H9 (cell line): Measurements from ENCODE around the gene AMER2. TPM values are rescaled to one million over a fixed set of nuclear protein-coding genes. Genes with fewer than 3 reads are reported as not detected.

Experiments
- DNase-seq: peaks from one replicate; pipeline ENCODE4 v3.0.0-alpha.2; 2017
- H2AFZ ChIP-seq: one replicate; pipeline ENCODE4 v1.6.1; 2013; ENCODE audit warnings: mild to moderate bottlenecking, low read length, control low read depth, moderate library complexity
- H2AK5ac ChIP-seq: 2 replicates; pipeline ENCODE4 v1.6.1; 2013; ENCODE audit warnings: low read length, control low read depth, mixed read lengths; ENCODE audit not compliant: insufficient read length
- H2BK120ac ChIP-seq: one replicate; pipeline ENCODE4 v1.6.1; 2013; ENCODE audit warnings: low read depth, mild to moderate bottlenecking, low read length, control low read depth, inconsistent platforms; ENCODE audit not compliant: poor library complexity, severe bottlenecking
- H2BK12ac ChIP-seq: 2 replicates; pipeline ENCODE4 v1.6.1; 2013; ENCODE audit warnings: low read length, control low read depth, mixed read lengths, low read depth; ENCODE audit not compliant: insufficient read length
- H2BK15ac ChIP-seq: 2 replicates; pipeline ENCODE4 v1.6.1; 2013; ENCODE audit warnings: low read depth, low read length, control low read depth
- H2BK20ac ChIP-seq: one replicate; pipeline ENCODE4 v1.6.1; 2013; ENCODE audit warnings: low read depth, mild to moderate bottlenecking, low read length, control low read depth, inconsistent platforms; ENCODE audit not compliant: poor library complexity, severe bottlenecking
- H2BK5ac ChIP-seq: 2 replicates; pipeline ENCODE4 v1.6.1; 2013; ENCODE audit warnings: low read length, control low read depth, mixed read lengths; ENCODE audit not compliant: insufficient read length
- H3K14ac ChIP-seq: 2 replicates; pipeline ENCODE4 v1.6.1; 2013; ENCODE audit warnings: low read length, control low read depth; ENCODE audit not compliant: insufficient read depth
- H3K18ac ChIP-seq: 2 replicates; pipeline ENCODE4 v1.6.1; 2013; ENCODE audit warnings: low read depth, mild to moderate bottlenecking, mixed read lengths, low read length, control low read depth; ENCODE audit not compliant: insufficient read length
- H3K23ac ChIP-seq: 2 replicates; pipeline ENCODE4 v1.6.1; 2013; ENCODE audit warnings: low read length, control low read depth, mixed read lengths, low read depth; ENCODE audit not compliant: insufficient read length
- H3K23me2 ChIP-seq: 2 replicates; pipeline ENCODE4 v1.6.1; 2013; ENCODE audit warnings: low read depth, mild to moderate bottlenecking, mixed read lengths, low read length, control low read depth; ENCODE audit not compliant: insufficient read length, poor library complexity, severe bottlenecking
- H3K27ac ChIP-seq: 2 replicates; pipeline ENCODE4 v1.5.1; 2013; ENCODE audit warnings: low read length, control low read depth, mixed read lengths, low read depth; ENCODE audit not compliant: insufficient read length
- H3K27me3 ChIP-seq: 2 replicates; pipeline ENCODE4 v1.6.1; 2013; ENCODE audit warnings: low read length, control low read depth, inconsistent platforms; ENCODE audit not compliant: insufficient read depth
- H3K4ac ChIP-seq: 2 replicates; pipeline ENCODE4 v1.6.1; 2013; ENCODE audit warnings: low read depth, mild to moderate bottlenecking, control low read depth, inconsistent platforms, low read length, moderate library complexity
- H3K4me1 ChIP-seq: 2 replicates; pipeline ENCODE4 v1.6.1; 2013; ENCODE audit warnings: low read length, control low read depth, inconsistent platforms; ENCODE audit not compliant: insufficient read depth
- H3K4me2 ChIP-seq: 2 replicates; pipeline ENCODE4 v1.6.1; 2013; ENCODE audit warnings: low read length, control low read depth, mixed read lengths; ENCODE audit not compliant: insufficient read length, insufficient read depth
- H3K56ac ChIP-seq: 2 replicates; pipeline ENCODE4 v1.6.1; 2013; ENCODE audit warnings: low read depth, mild to moderate bottlenecking, mixed read lengths, low read length, control low read depth; ENCODE audit not compliant: insufficient read length
- H3K79me1 ChIP-seq: 2 replicates; pipeline ENCODE4 v1.6.1; 2013; ENCODE audit warnings: low read depth, mild to moderate bottlenecking, moderate library complexity, low read length, control low read depth, inconsistent platforms; ENCODE audit not compliant: insufficient read depth, poor library complexity, severe bottlenecking
- H3K79me2 ChIP-seq: 2 replicates; pipeline ENCODE4 v1.6.1; 2013; ENCODE audit warnings: low read length, control low read depth, inconsistent platforms; ENCODE audit not compliant: insufficient read depth
- H3K9ac ChIP-seq: 2 replicates; pipeline ENCODE4 v1.6.1; 2013; ENCODE audit warnings: low read length, control low read depth, mixed read lengths; ENCODE audit not compliant: insufficient read length; ENCODE audit errors: extremely low read depth
- H3K9me3 ChIP-seq: one replicate; pipeline ENCODE4 v1.6.1; 2013; ENCODE audit warnings: low read depth, low read length, inconsistent platforms; ENCODE audit not compliant: control insufficient read depth
- H3T11ph ChIP-seq: one replicate; pipeline ENCODE4 v1.6.1; 2013; ENCODE audit warnings: mild to moderate bottlenecking, low read length, control low read depth, inconsistent platforms
- H4K20me1 ChIP-seq: one replicate; pipeline ENCODE4 v1.6.1; 2013; ENCODE audit not compliant: control insufficient read depth, insufficient read length, insufficient read depth
- H4K5ac ChIP-seq: 2 replicates; pipeline ENCODE4 v1.6.1; 2013; ENCODE audit warnings: low read depth, mild to moderate bottlenecking, mixed read lengths, low read length, control low read depth; ENCODE audit not compliant: insufficient read length
- H4K8ac ChIP-seq: replicated peaks from 2 replicates; pipeline ENCODE4 v1.6.1; 2013; ENCODE audit warnings: low read length, control low read depth, mixed read lengths, low read depth; ENCODE audit not compliant: insufficient read length
- H4K91ac ChIP-seq: 2 replicates; pipeline ENCODE4 v1.6.1; 2013; ENCODE audit warnings: low read depth, mild to moderate bottlenecking, moderate library complexity, mixed read lengths, low read length, control low read depth; ENCODE audit not compliant: insufficient read length
- H3K27ac Mint-ChIP-seq, 3 experiments: 2 replicates in 2 of 3; 3 replicates in 1 of 3; pipeline ENCODE4 v1.8.0; 2020 to 2021; ENCODE audit warnings: mixed read lengths in 3 of 3, mild to moderate bottlenecking in 1 of 3, moderate library complexity in 1 of 3
- H3K27me3 Mint-ChIP-seq: 2 replicates; pipeline ENCODE4 v1.8.0; 2021; ENCODE audit warnings: low read depth, mild to moderate bottlenecking, moderate library complexity, mixed read lengths
- H3K36me3 Mint-ChIP-seq, 3 experiments: 2 replicates in 2 of 3; 3 replicates in 1 of 3; pipeline ENCODE4 v1.8.0; 2020 to 2021; ENCODE audit warnings: low read depth in 3 of 3, mixed read lengths in 3 of 3; ENCODE audit not compliant: insufficient read depth in 1 of 3
- H3K4me1 Mint-ChIP-seq, 2 experiments: 2 replicates each; pipeline ENCODE4 v1.8.0; 2020; ENCODE audit warnings: mixed read lengths in 2 of 2
- H3K4me3 Mint-ChIP-seq, 2 experiments: 2 replicates in 1 of 2; 3 replicates in 1 of 2; pipeline ENCODE4 v1.8.0; 2020 to 2021; ENCODE audit warnings: mild to moderate bottlenecking in 2 of 2, mixed read lengths in 2 of 2, moderate library complexity in 1 of 2
- H3K9me3 Mint-ChIP-seq, 2 experiments: 2 replicates in 1 of 2; 3 replicates in 1 of 2; pipeline ENCODE4 v1.8.0; 2020; ENCODE audit warnings: mild to moderate bottlenecking in 2 of 2, mixed read lengths in 2 of 2, moderate library complexity in 1 of 2
- WGBS: extraction: QIAGEN DNeasy Blood & Tissue Kit; methylation state at CpG from one replicate; pipeline ENCODE4 v1.1.7; 2013; ENCODE audit warnings: missing lambda C conversion rate, low lambda C conversion rate, mixed read lengths; ENCODE audit not compliant: insufficient read length; ENCODE audit errors: extremely low coverage; 5-methylcytosine and 5-hydroxymethylcytosine counted together
- total RNA-seq: library from RNA; stranded (reverse); gene quantifications from 2 replicates; pipeline ENCODE4 v1.2.1, GENCODE V29; 2021
- TF ChIP-seq, protein P1 (sequence below): fragments of 200-600 bp; sonication (generic); conservative IDR thresholded peaks from 3 replicates; pipeline ENCODE4 v1.8.0; 2021; ENCODE audit warnings: antibody characterized with exemption, mild to moderate bottlenecking

Gene AMER2
- total RNA-seq, 1 experiment from 2014 or later: 0.02 TPM

DNA sequence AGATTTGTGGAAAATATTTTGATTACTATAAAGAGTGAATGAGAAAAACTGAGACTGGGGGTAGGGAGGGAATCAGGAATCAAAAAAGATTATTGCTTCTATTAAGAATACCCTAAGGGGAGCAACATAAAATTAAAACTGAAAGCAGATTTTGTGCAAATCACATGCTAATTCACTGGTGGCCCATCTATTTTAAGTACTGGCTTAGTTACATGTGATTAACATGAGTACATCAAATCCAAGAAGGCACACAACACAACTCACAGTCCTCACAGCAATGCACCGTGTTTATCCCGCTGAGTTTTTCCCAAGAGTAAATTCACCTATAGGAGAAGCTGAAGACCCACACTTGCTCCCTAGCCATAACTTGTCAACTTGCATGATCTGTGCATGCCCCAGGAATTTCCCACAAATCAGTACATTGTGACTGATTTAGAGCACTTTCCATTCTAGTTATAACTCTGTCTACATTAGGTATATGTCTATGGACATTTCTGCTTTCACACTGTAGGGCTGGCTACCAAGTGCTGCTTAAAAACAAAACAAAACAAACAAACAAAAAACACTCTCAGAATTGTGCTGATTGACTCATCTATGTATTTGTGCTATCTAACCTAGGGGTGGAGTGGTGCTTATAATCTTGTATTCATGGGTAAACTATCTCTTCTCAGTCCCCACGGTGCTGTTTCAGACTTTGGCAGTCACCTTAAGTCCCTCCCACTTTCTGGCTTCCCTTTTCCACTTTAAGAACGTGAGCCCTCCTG lies 24.3 kb downstream of the AMER2 start:
- Histone ChIP-seq H2AFZ (no peak overlapping the region), H3K4ac (no peak overlapping the region), H2BK15ac (no peak overlapping the region), H2BK12ac (no peak overlapping the region), H3K9ac (no peak overlapping the region), H4K8ac (no peak overlapping the region), H3K56ac (no peak overlapping the region), H3K9me3 (no peaks in the 10 kb centered on the region), H4K5ac (no peak overlapping the region), H2BK120ac (no peak overlapping the region), H3K27me3 (no peaks in the 10 kb centered on the region), H3K18ac (no peak overlapping the region), H2BK5ac (no peak overlapping the region), H3K14ac (no peak overlapping the region), H3K27ac (no peak overlapping the region), H4K91ac (no peak overlapping the region), H3T11ph (no peak overlapping the region), H3K79me1 (no peaks in the 10 kb centered on the region), H3K4me1 (peaks cover 3% of the 10 kb centered on the region; the same call in 1 of the 2 replicates), H3K23me2 (no peaks in the 10 kb centered on the region), H2AK5ac (no peak overlapping the region), H3K4me2 (no peak overlapping the region), H3K23ac (no peak overlapping the region), H2BK20ac (no peak overlapping the region), H3K79me2 (no peaks in the 10 kb centered on the region), H4K20me1 (no peaks in the 10 kb centered on the region)
- Mint-ChIP-seq H3K9me3 (peaks cover 4 to 5% of the 10 kb centered on the region in 2 experiments; a peak in 4 of 5 replicates), H3K4me1 (peaks cover 25 to 26% of the 10 kb centered on the region in 2 experiments), H3K36me3 (0 out of 7 replicates have a peak, but pooled peaks cover 0 to 5% (median 1%) of the 10 kb centered on the region in 3 experiments), H3K27ac (no peak overlapping the region), H3K27me3 (peaks cover 3% of the 10 kb centered on the region; the same call in 1 of the 2 replicates), H3K4me3 (no peak overlapping the region)
- no CpG with 5 or more reads among the region's 4 CpGs for WGBS
- no peak for DNase-seq
- TF ChIP-seq, protein P1, sequence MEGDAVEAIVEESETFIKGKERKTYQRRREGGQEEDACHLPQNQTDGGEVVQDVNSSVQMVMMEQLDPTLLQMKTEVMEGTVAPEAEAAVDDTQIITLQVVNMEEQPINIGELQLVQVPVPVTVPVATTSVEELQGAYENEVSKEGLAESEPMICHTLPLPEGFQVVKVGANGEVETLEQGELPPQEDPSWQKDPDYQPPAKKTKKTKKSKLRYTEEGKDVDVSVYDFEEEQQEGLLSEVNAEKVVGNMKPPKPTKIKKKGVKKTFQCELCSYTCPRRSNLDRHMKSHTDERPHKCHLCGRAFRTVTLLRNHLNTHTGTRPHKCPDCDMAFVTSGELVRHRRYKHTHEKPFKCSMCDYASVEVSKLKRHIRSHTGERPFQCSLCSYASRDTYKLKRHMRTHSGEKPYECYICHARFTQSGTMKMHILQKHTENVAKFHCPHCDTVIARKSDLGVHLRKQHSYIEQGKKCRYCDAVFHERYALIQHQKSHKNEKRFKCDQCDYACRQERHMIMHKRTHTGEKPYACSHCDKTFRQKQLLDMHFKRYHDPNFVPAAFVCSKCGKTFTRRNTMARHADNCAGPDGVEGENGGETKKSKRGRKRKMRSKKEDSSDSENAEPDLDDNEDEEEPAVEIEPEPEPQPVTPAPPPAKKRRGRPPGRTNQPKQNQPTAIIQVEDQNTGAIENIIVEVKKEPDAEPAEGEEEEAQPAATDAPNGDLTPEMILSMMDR: no peak
